Caco-2 (cell line): ENCODE results near the gene RYK. TPM values are rescaled to one million over a fixed set of nuclear protein-coding genes. Genes with fewer than 3 reads are reported as not detected.
A peak's percentile ranks its signal among the peaks of the same experiment; 100 is the strongest.

Experiments used
- BruUV-seq: library from RNA; stranded (reverse); fragments of 400-500 nt; replicated peaks from 2 replicates; lab custom pipeline; 2021; lab: Mats Ljungman, UMichigan
- CTCF ChIA-PET: fragments of 300-600 bp; sonication (Branson Sonifier 250); formaldehyde crosslinking; loops from one replicate; lab custom pipeline; 2022; ENCODE audit warnings: antibody characterized with exemption; lab: Charles Lee
- POLR2A ChIA-PET: fragments of 300-600 bp; sonication (Branson Sonifier 250); formaldehyde crosslinking; loops from one replicate; lab custom pipeline; 2022; ENCODE audit warnings: antibody characterized with exemption; lab: Charles Lee
- DNase-seq, 2 experiments: peaks; one replicate each; pipeline versions ENCODE4 v3.0.0 to v3.0.0-alpha.2; 2020 to 2022
- H3K27me3 ChIP-seq: replicated peaks from 2 replicates; pipeline ENCODE4 v1.6.0; 2011; ENCODE audit warnings: low read length; ENCODE audit not compliant: control insufficient read depth, insufficient read depth
- H3K36me3 ChIP-seq: 2 replicates; pipeline ENCODE4 v1.5.1; 2011; ENCODE audit warnings: low read length; ENCODE audit not compliant: control insufficient read depth, insufficient read depth
- H3K4me1 ChIP-seq: fragments of 250-450 bp; sonication (Bioruptor Pico); 2 replicates; pipeline ENCODE4 v1.5.1; 2020; ENCODE audit warnings: mild to moderate bottlenecking
- H3K4me3 ChIP-seq: 2 replicates; pipeline ENCODE4 v1.5.1; 2011; ENCODE audit warnings: low read depth, mild to moderate bottlenecking, control low read depth, low read length
- H3K9me3 ChIP-seq: fragments of 250-450 bp; sonication (Bioruptor Pico); 2 replicates; pipeline ENCODE4 v1.5.1; 2020; ENCODE audit warnings: mild to moderate bottlenecking, moderate library complexity
- H3K27ac Mint-ChIP-seq: one replicate; pipeline ENCODE4 v1.8.0; 2022; ENCODE audit warnings: mixed read lengths; ENCODE audit not compliant: unreplicated experiment
- H3K27me3 Mint-ChIP-seq: one replicate; pipeline ENCODE4 v1.8.0; 2022; ENCODE audit warnings: mixed read lengths; ENCODE audit not compliant: insufficient read depth, unreplicated experiment
- H3K36me3 Mint-ChIP-seq: one replicate; pipeline ENCODE4 v1.8.0; 2022; ENCODE audit warnings: mild to moderate bottlenecking, mixed read lengths; ENCODE audit not compliant: insufficient read depth, unreplicated experiment
- H3K4me1 Mint-ChIP-seq: one replicate; pipeline ENCODE4 v1.8.0; 2022; ENCODE audit warnings: low read depth, mixed read lengths; ENCODE audit not compliant: unreplicated experiment
- H3K4me3 Mint-ChIP-seq: one replicate; pipeline ENCODE4 v1.8.0; 2022; ENCODE audit warnings: mild to moderate bottlenecking, moderate library complexity, mixed read lengths; ENCODE audit not compliant: unreplicated experiment
- H3K9me3 Mint-ChIP-seq: one replicate; pipeline ENCODE4 v1.8.0; 2022; ENCODE audit warnings: mixed read lengths; ENCODE audit not compliant: unreplicated experiment
- CTCF ChIP-seq, 2 experiments: fragments of 200-600 bp in 1 of 2; IDR thresholded peaks; 1 replicate in 1 of 2; 2 replicates in 1 of 2; pipeline versions ENCODE4 v1.5.1 to v1.8.0; 2011 to 2022; ENCODE audit warnings: antibody characterized with exemption in 1 of 2, control low read depth in 1 of 2, inconsistent platforms in 1 of 2, low read depth in 1 of 2, low read length in 1 of 2, mild to moderate bottlenecking in 1 of 2, moderate library complexity in 1 of 2; ENCODE audit not compliant: insufficient read depth in 1 of 2, severe bottlenecking in 1 of 2, unreplicated experiment in 1 of 2
- intact Hi-C: fragments of 100-400 bp; cut with micrococcal nuclease; formaldehyde crosslinking; loops from one replicate; pipeline ENCODE4 v1.10.0; 2022; ENCODE audit not compliant: unreplicated experiment
- total RNA-seq: library from RNA; stranded (reverse); gene quantifications from 2 replicates; pipeline ENCODE4 v1.2.3, GENCODE V29; 2022

RYK gene
- total RNA-seq, 1 experiment from 2014 or later: 102 TPM

- no TSS peak for BruUV-seq
- Histone ChIP-seq H3K36me3 (no peaks in the 10 kb centered on the region), H3K9me3 (no peaks in the 10 kb centered on the region), H3K4me3 (no peak overlapping the region), H3K27me3 (no peaks in the 10 kb centered on the region), H3K4me1 (peaks cover 11% of the 10 kb centered on the region)
- Mint-ChIP-seq H3K9me3 (no peaks in the 10 kb centered on the region), H3K27ac (no peak overlapping the region), H3K4me3 (no peak overlapping the region), H3K36me3 (no peaks in the 10 kb centered on the region), H3K4me1 (peaks cover 7% of the 10 kb centered on the region), H3K27me3 (no peaks in the 10 kb centered on the region)
- intact Hi-C loops: no loop called here
- ChIA-PET CTCF (interaction anchor here (0.5 kb wide), 1 partner anchor 1579 kb away, joined by 5 read pairs; no protein-coding TSS in a partner anchor), POLR2A (no interaction called here)
- TF ChIP-seq CTCF (IDR thresholded peaks at IDR 0.05; ENCODE audit: insufficient read depth in 1 of 2, low read depth in 1 of 2, low read length in 1 of 2, severe bottlenecking in 1 of 2, unreplicated experiment in 1 of 2): no peak
- DNase-seq: no peak
Observed at GRCh38 chr3:134284438-134284837, 33.8 kb upstream of the RYK start.

- H3K4me1 Mint-ChIP-seq: peaks cover 9% of the 10 kb centered on the region
- H3K9me3 Mint-ChIP-seq: no peaks in the 10 kb centered on the region
- no peak for TF ChIP-seq CTCF (IDR thresholded peaks at IDR 0.05; ENCODE audit: insufficient read depth in 1 of 2, low read depth in 1 of 2, low read length in 1 of 2, severe bottlenecking in 1 of 2, unreplicated experiment in 1 of 2)
- ChIA-PET CTCF (no interaction called here), POLR2A (no interaction called here)
- no peaks in the 10 kb centered on the region for H3K27me3 Mint-ChIP-seq
- no TSS peak for BruUV-seq
- H3K4me3 ChIP-seq: no peak overlapping the region
- intact Hi-C loops: no loop called here
- H3K36me3 ChIP-seq: no peaks in the 10 kb centered on the region
- no peak overlapping the region for H3K27ac Mint-ChIP-seq
- H3K4me3 Mint-ChIP-seq: no peak overlapping the region
- H3K27me3 ChIP-seq: no peaks in the 10 kb centered on the region
- H3K4me1 ChIP-seq: peaks cover 12% of the 10 kb centered on the region
- DNase-seq: no peak
- no peaks in the 10 kb centered on the region for H3K36me3 Mint-ChIP-seq
- no peaks in the 10 kb centered on the region for H3K9me3 ChIP-seq
Observed at GRCh38 chr3:134282659-134283047, 32.0 kb upstream of the RYK start.

- BruUV-seq: no TSS peak
- no peaks in the 10 kb centered on the region for H3K27me3 Mint-ChIP-seq
- no peaks in the 10 kb centered on the region for H3K27me3 ChIP-seq
- peak in 1 of 2 experiments; percentile 34 for DNase-seq
- no peaks in the 10 kb centered on the region for H3K36me3 ChIP-seq
- no peak overlapping the region for H3K4me3 ChIP-seq
- H3K4me1 Mint-ChIP-seq: peaks cover 15% of the 10 kb centered on the region
- H3K9me3 ChIP-seq: no peaks in the 10 kb centered on the region
- no peaks in the 10 kb centered on the region for H3K9me3 Mint-ChIP-seq
- peaks cover 17% of the 10 kb centered on the region for H3K4me1 ChIP-seq
- ChIA-PET CTCF (no interaction called here), POLR2A (no interaction called here)
- no peak overlapping the region for H3K4me3 Mint-ChIP-seq
- TF ChIP-seq CTCF (IDR thresholded peaks at IDR 0.05; ENCODE audit: insufficient read depth in 1 of 2, low read depth in 1 of 2, low read length in 1 of 2, severe bottlenecking in 1 of 2, unreplicated experiment in 1 of 2): no peak
- intact Hi-C loops: no loop called here
- H3K36me3 Mint-ChIP-seq: no peaks in the 10 kb centered on the region
- no peak overlapping the region for H3K27ac Mint-ChIP-seq
Observed at GRCh38 chr3:134281912-134282658, 31.4 kb upstream of the RYK start.
